HepG2 (cell line): ENCODE data around the gene TUBGCP6. TPM values are rescaled to one million over a fixed set of nuclear protein-coding genes. Genes with fewer than 3 reads are reported as not detected.

ENCODE experiments used
- CBFB ChIP-seq: sonication (generic); formaldehyde crosslinking; IDR thresholded peaks from 2 replicates; pipeline ENCODE4 v1.4.0; 2020; ENCODE audit warnings: missing genetic modification reagents
- CC2D1A ChIP-seq: sonication (generic); formaldehyde crosslinking; IDR thresholded peaks from 2 replicates; pipeline ENCODE4 v1.8.1; 2023; ENCODE audit warnings: mild to moderate bottlenecking, missing genetic modification reagents
- CHCHD3 ChIP-seq: sonication (generic); formaldehyde crosslinking; IDR thresholded peaks from 2 replicates; pipeline ENCODE4 v1.8.0; 2022; ENCODE audit warnings: mild to moderate bottlenecking, missing genetic modification reagents, moderate library complexity
- DMAP1 ChIP-seq: IDR thresholded peaks from 2 replicates; pipeline ENCODE4 v1.6.1; 2016
- DRAP1 ChIP-seq: IDR thresholded peaks from 2 replicates; pipeline ENCODE4 v1.6.1; 2016; ENCODE audit warnings: missing genetic modification reagents, missing compliant biosample characterization
- GATAD2A ChIP-seq: IDR thresholded peaks from 2 replicates; pipeline ENCODE4 v1.6.1; 2016
- HDAC1 ChIP-seq: sonication (generic); formaldehyde crosslinking; IDR thresholded peaks from 2 replicates; pipeline ENCODE4 v1.5.1; 2020; ENCODE audit warnings: mild to moderate bottlenecking, missing genetic modification reagents
- HNRNPL ChIP-seq: fragments of 200-400 bp; formaldehyde crosslinking; IDR thresholded peaks from 2 replicates; pipeline ENCODE4 v1.6.1; 2017; ENCODE audit warnings: mild to moderate bottlenecking, low read depth, low read length
- JUND ChIP-seq: sonication (generic); formaldehyde crosslinking; IDR thresholded peaks from 2 replicates; pipeline ENCODE4 v1.8.0; 2022; ENCODE audit warnings: mild to moderate bottlenecking, missing genetic modification reagents
- KAT2B ChIP-seq: fragments of 150-350 bp; IDR thresholded peaks from 2 replicates; pipeline ENCODE4 v1.6.1; 2014; ENCODE audit warnings: low read depth, low read length, borderline replicate concordance
- KDM5B ChIP-seq: sonication (generic); formaldehyde crosslinking; IDR thresholded peaks from 2 replicates; pipeline ENCODE4 v1.4.0; 2020; ENCODE audit warnings: missing genetic modification reagents, mild to moderate bottlenecking, borderline replicate concordance
- KLF9 ChIP-seq: IDR thresholded peaks from 2 replicates; pipeline ENCODE4 v1.6.1; 2016; ENCODE audit warnings: low read depth
- MBNL3 ChIP-seq: fragments of 250-450 bp; sonication (Bioruptor Pico); conservative IDR thresholded peaks from 2 replicates; pipeline ENCODE4 v1.8.0; 2022; ENCODE audit warnings: mild to moderate bottlenecking, inconsistent platforms
- MXI1 ChIP-seq: IDR thresholded peaks from 3 replicates; pipeline ENCODE4 v1.6.1; 2012; ENCODE audit warnings: low read depth, low read length, inconsistent platforms, borderline replicate concordance
- NFIC ChIP-seq: IDR thresholded peaks from 2 replicates; pipeline ENCODE4 v1.6.1; 2012; ENCODE audit warnings: mild to moderate bottlenecking, low read length, inconsistent platforms
- PCBP1 ChIP-seq: fragments of 200-400 bp; formaldehyde crosslinking; IDR thresholded peaks from 2 replicates; pipeline ENCODE4 v1.6.1; 2017; ENCODE audit warnings: mild to moderate bottlenecking, low read depth, low read length, borderline replicate concordance
- PRPF4 ChIP-seq: fragments of 200-400 bp; formaldehyde crosslinking; IDR thresholded peaks from 2 replicates; pipeline ENCODE4 v1.6.1; 2016; ENCODE audit warnings: low read length, low read depth; ENCODE audit not compliant: poor library complexity, severe bottlenecking
- SMARCC2 ChIP-seq: fragments of 450-650 bp; IDR thresholded peaks from 2 replicates; pipeline ENCODE4 v1.6.1; 2017; ENCODE audit warnings: antibody characterized with exemption, mild to moderate bottlenecking
- SOX5 ChIP-seq: IDR thresholded peaks from 2 replicates; pipeline ENCODE4 v1.6.1; 2016; ENCODE audit warnings: borderline replicate concordance
- SOX6 ChIP-seq, 2 experiments: fragments of 450-650 bp in 1 of 2; sonication (generic) in 1 of 2; formaldehyde crosslinking in 1 of 2; IDR thresholded peaks; 2 replicates each; pipeline versions ENCODE4 v1.4.0 to v1.6.1; 2017 to 2020; ENCODE audit warnings: antibody characterized with exemption in 1 of 2, mild to moderate bottlenecking in 1 of 2, missing genetic modification reagents in 1 of 2
- SPEN ChIP-seq: sonication (generic); formaldehyde crosslinking; IDR thresholded peaks from 2 replicates; pipeline ENCODE4 v1.5.1; 2020; ENCODE audit warnings: low read depth, mild to moderate bottlenecking, missing genetic modification reagents
- ZBTB38 ChIP-seq: sonication (generic); formaldehyde crosslinking; IDR thresholded peaks from 2 replicates; pipeline ENCODE4 v1.5.1; 2020; ENCODE audit warnings: mild to moderate bottlenecking, missing genetic modification reagents
- ZFP91 ChIP-seq: sonication (generic); formaldehyde crosslinking; IDR thresholded peaks from 2 replicates; pipeline ENCODE4 v1.9.0; 2022; ENCODE audit warnings: missing genetic modification reagents, mild to moderate bottlenecking, borderline replicate concordance
- ZNF501 ChIP-seq: sonication (generic); formaldehyde crosslinking; IDR thresholded peaks from 2 replicates; pipeline ENCODE4 v1.5.1; 2020; ENCODE audit warnings: mild to moderate bottlenecking, moderate library complexity, missing genetic modification reagents
- ZSCAN25 ChIP-seq: sonication (generic); formaldehyde crosslinking; IDR thresholded peaks from 2 replicates; pipeline ENCODE4 v1.8.0; 2022; ENCODE audit warnings: mild to moderate bottlenecking, missing genetic modification reagents
- polyA plus RNA-seq, 8 experiments: library from polyadenylated mRNA; depleted of rRNA in 3 of 8; stranded (reverse) in 7 of 8; unstranded in 1 of 8; fragments of >200 nt; fragmentation: Illumina TruSeq in 4 of 8; extraction: Trizol in 4 of 8; gene quantifications; 2 replicates each; pipeline versions ENCODE4 v1.2.1 to v1.2.3, GENCODE V29; 2011 to 2016; ENCODE audit warnings: low read depth in 4 of 8, missing spikeins in 1 of 8, mixed read lengths in 1 of 8; ENCODE audit not compliant: insufficient read depth in 1 of 8
- total RNA-seq, 5 experiments: library from RNA; depleted of rRNA; stranded (reverse); fragments of >200 nt; fragmentation: Illumina TruSeq; extraction: Trizol; gene quantifications; 2 replicates each; pipeline ENCODE4 v1.2.3, GENCODE V29; 2016; ENCODE audit warnings: low read depth in 1 of 5
- TF ChIP-seq, protein P1 (sequence below): sonication (generic); formaldehyde crosslinking; IDR thresholded peaks from 2 replicates; pipeline ENCODE4 v1.5.0; 2020; ENCODE audit warnings: missing genetic modification reagents, mild to moderate bottlenecking, borderline replicate concordance
- TF ChIP-seq, protein P2 (sequence below): sonication (generic); formaldehyde crosslinking; IDR thresholded peaks from 2 replicates; pipeline ENCODE4 v1.5.0; 2020; ENCODE audit warnings: mild to moderate bottlenecking, missing genetic modification reagents, moderate library complexity
- TF ChIP-seq, protein P3 (sequence below): sonication (generic); formaldehyde crosslinking; IDR thresholded peaks from 2 replicates; pipeline ENCODE4 v1.8.1; 2023; ENCODE audit warnings: missing genetic modification reagents, mild to moderate bottlenecking, borderline replicate concordance
- TF ChIP-seq, protein P4 (sequence below): sonication (generic); formaldehyde crosslinking; IDR thresholded peaks from 2 replicates; pipeline ENCODE4 v1.4.0; 2020; ENCODE audit warnings: missing genetic modification reagents

The TUBGCP6 gene
- total and polyA plus RNA-seq, 2 of the 13 experiments (the other 11 are each of a cell fraction or from before 2014, with no cell fraction given): 14.6 to 15.7 TPM

DNA sequence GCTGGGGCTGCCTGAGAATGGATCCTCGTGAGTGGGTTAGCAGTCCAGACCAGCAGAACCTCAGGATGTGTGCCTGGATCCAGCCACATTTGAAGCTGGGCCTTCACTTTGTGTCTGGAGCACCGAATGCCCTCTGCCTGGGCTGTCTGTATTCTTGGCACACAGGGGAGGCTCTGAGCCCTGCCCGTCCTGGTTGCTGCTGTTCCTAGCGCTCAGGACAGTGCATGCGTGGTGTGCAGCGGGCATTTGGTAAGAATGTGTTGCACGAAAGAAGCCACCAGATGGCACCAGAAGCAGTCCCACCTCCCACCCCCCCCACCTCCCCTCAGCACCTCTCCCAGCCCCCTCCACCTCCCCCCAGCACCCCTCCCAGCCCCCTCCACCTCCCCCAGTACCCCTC lies 29.5 kb upstream of the TUBGCP6 start (continued):
- TF ChIP-seq MXI1: no peak
- no peak for TF ChIP-seq SPEN
- TF ChIP-seq KAT2B: no peak
- no peak for TF ChIP-seq ZFP91
- TF ChIP-seq, protein P1, sequence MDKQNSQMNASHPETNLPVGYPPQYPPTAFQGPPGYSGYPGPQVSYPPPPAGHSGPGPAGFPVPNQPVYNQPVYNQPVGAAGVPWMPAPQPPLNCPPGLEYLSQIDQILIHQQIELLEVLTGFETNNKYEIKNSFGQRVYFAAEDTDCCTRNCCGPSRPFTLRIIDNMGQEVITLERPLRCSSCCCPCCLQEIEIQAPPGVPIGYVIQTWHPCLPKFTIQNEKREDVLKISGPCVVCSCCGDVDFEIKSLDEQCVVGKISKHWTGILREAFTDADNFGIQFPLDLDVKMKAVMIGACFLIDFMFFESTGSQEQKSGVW (CRISPR knock-in tag): no peak
- no peak for TF ChIP-seq SOX5 (CRISPR knock-in tag)
- TF ChIP-seq DMAP1 (CRISPR knock-in tag): no peak
- TF ChIP-seq, protein P2, sequence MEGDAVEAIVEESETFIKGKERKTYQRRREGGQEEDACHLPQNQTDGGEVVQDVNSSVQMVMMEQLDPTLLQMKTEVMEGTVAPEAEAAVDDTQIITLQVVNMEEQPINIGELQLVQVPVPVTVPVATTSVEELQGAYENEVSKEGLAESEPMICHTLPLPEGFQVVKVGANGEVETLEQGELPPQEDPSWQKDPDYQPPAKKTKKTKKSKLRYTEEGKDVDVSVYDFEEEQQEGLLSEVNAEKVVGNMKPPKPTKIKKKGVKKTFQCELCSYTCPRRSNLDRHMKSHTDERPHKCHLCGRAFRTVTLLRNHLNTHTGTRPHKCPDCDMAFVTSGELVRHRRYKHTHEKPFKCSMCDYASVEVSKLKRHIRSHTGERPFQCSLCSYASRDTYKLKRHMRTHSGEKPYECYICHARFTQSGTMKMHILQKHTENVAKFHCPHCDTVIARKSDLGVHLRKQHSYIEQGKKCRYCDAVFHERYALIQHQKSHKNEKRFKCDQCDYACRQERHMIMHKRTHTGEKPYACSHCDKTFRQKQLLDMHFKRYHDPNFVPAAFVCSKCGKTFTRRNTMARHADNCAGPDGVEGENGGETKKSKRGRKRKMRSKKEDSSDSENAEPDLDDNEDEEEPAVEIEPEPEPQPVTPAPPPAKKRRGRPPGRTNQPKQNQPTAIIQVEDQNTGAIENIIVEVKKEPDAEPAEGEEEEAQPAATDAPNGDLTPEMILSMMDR (CRISPR knock-in tag): peak; percentile 54
- no peak for TF ChIP-seq KDM5B
- no peak for TF ChIP-seq GATAD2A (CRISPR knock-in tag)
- no peak for TF ChIP-seq CC2D1A (CRISPR knock-in tag)
- no peak for TF ChIP-seq ZNF501 (CRISPR knock-in tag)
- TF ChIP-seq NFIC: no peak
- TF ChIP-seq JUND (CRISPR knock-in tag): no peak
- 0 out of 2 replicates have a peak, but pooled peaks have one; percentile 28 for TF ChIP-seq ZSCAN25 (CRISPR knock-in tag)
- TF ChIP-seq, protein P3, sequence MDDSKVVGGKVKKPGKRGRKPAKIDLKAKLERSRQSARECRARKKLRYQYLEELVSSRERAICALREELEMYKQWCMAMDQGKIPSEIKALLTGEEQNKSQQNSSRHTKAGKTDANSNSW: no peak
- TF ChIP-seq PCBP1: peak; percentile 94
- TF ChIP-seq SOX6 (IDR thresholded peaks at IDR 0.05): no peak
- TF ChIP-seq SOX6 (CRISPR knock-in tag; IDR thresholded peaks at IDR 0.05): no peak
- no peak for TF ChIP-seq CHCHD3
- TF ChIP-seq, protein P4, sequence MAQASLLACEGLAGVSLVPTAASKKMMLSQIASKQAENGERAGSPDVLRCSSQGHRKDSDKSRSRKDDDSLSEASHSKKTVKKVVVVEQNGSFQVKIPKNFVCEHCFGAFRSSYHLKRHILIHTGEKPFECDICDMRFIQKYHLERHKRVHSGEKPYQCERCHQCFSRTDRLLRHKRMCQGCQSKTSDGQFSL (CRISPR knock-in tag): peak; percentile 90
- no peak for TF ChIP-seq MBNL3 (CRISPR knock-in tag)
- TF ChIP-seq DRAP1 (CRISPR knock-in tag): no peak
- TF ChIP-seq HDAC1 (CRISPR knock-in tag): no peak
- 0 out of 2 replicates have a peak, but pooled peaks have one; percentile 53 for TF ChIP-seq HNRNPL
- TF ChIP-seq PRPF4: peak; percentile 43
- TF ChIP-seq CBFB (CRISPR knock-in tag): no peak
- peak; percentile 95 for TF ChIP-seq ZBTB38 (CRISPR knock-in tag)
- TF ChIP-seq SMARCC2: no peak
- no peak for TF ChIP-seq KLF9 (CRISPR knock-in tag)
